GM12878 (cell line): ENCODE results near the gene GABRP. TPM values are rescaled to one million over a fixed set of nuclear protein-coding genes. Genes with fewer than 3 reads are reported as not detected.

Experiments used
- ATAC-seq: fragments of 200-7000 bp; cut with Tn5 transposase; 3 replicates; pipeline ENCODE4 v1.9.1; 2020; ENCODE audit warnings: mild to moderate bottlenecking, moderate library complexity
- BruUV-seq: library from RNA; stranded (reverse); fragments of 400-500 nt; replicated peaks from 2 replicates; lab custom pipeline; 2021; lab: Mats Ljungman, UMichigan
- CTCF ChIA-PET: fragments of 300-600 bp; sonication (Branson Sonifier 250); formaldehyde crosslinking; extraction: SDS; loops from one replicate; lab custom pipeline; 2021; ENCODE audit warnings: inconsistent platforms; lab: Yijun Ruan, JAX
- POLR2A ChIA-PET: fragments of 350-600 bp; formaldehyde crosslinking; extraction: SDS; loops from one replicate; lab custom pipeline; 2021; ENCODE audit warnings: inconsistent platforms; lab: Charles Lee
- RAD21 ChIA-PET: fragments of 300-600 bp; sonication (Branson Sonifier 250); formaldehyde crosslinking; loops from one replicate; lab custom pipeline; 2023; ENCODE audit warnings: antibody characterized with exemption; ENCODE audit not compliant: unreplicated experiment; lab: Charles Lee
- SMC1A ChIA-PET: fragments of 300-600 bp; sonication (Branson Sonifier 250); formaldehyde crosslinking; loops from one replicate; lab custom pipeline; 2023; ENCODE audit not compliant: unreplicated experiment, uncharacterized antibody; lab: Charles Lee
- DNase-seq: peaks from one replicate; pipeline ENCODE4 v3.0.0-alpha.2; 2011; ENCODE audit warnings: low read depth, low spot score
- FAIRE-seq: peaks from 3 replicates; lab custom pipeline; 2011; peaks lifted over from hg19 to GRCh38; lab: Jason Lieb, UNC
- H2AFZ ChIP-seq: 2 replicates; pipeline ENCODE4 v1.6.0; 2011; ENCODE audit warnings: low read depth, low read length, control low read depth; ENCODE audit not compliant: control insufficient read depth
- H3K27ac ChIP-seq: 2 replicates; pipeline ENCODE4 v1.5.1; 2011; ENCODE audit warnings: control low read depth; ENCODE audit not compliant: control insufficient read depth, insufficient read depth
- H3K27me3 ChIP-seq, 2 experiments: replicated peaks in 1 of 2; 2 replicates each; pipeline versions ENCODE4 v1.6.0 to v1.6.1; 2011; ENCODE audit warnings: low read length in 1 of 2; ENCODE audit not compliant: control insufficient read depth in 2 of 2, insufficient read depth in 2 of 2
- H3K36me3 ChIP-seq, 2 experiments: 2 replicates each; pipeline ENCODE4 v1.5.1; 2011; ENCODE audit warnings: low read length in 1 of 2; ENCODE audit not compliant: control insufficient read depth in 2 of 2, insufficient read depth in 2 of 2
- H3K4me1 ChIP-seq: 2 replicates; pipeline ENCODE4 v1.6.1; 2011; ENCODE audit warnings: mild to moderate bottlenecking, low read length, moderate library complexity, mixed read lengths; ENCODE audit not compliant: control insufficient read depth, insufficient read depth
- H3K4me2 ChIP-seq: 2 replicates; pipeline ENCODE4 v1.6.0; 2011; ENCODE audit warnings: control low read depth; ENCODE audit not compliant: control insufficient read depth, insufficient read depth
- H3K4me3 ChIP-seq: fragments of 200-600 bp; sonication (generic); 2 replicates; pipeline ENCODE4 v1.5.1; 2016
- H3K79me2 ChIP-seq: 2 replicates; pipeline ENCODE4 v1.6.0; 2011; ENCODE audit warnings: low read length; ENCODE audit not compliant: control insufficient read depth, insufficient read depth
- H3K9ac ChIP-seq: 2 replicates; pipeline ENCODE4 v1.8.0; 2011; ENCODE audit warnings: low read length, control low read depth, mixed read lengths; ENCODE audit not compliant: control insufficient read depth, insufficient read depth
- H3K9me3 ChIP-seq: replicated peaks from 3 replicates; pipeline ENCODE4 v1.5.1; 2011; ENCODE audit warnings: mild to moderate bottlenecking, low read length; ENCODE audit not compliant: control insufficient read depth, insufficient read depth
- H4K20me1 ChIP-seq: 2 replicates; pipeline ENCODE4 v1.6.0; 2011; ENCODE audit not compliant: control insufficient read depth, insufficient read depth
- BCL11A ChIP-seq: IDR thresholded peaks from 2 replicates; pipeline ENCODE4 v1.6.1; 2011; ENCODE audit warnings: low read depth, low read length
- CBX3 ChIP-seq: fragments of 200-600 bp; sonication (generic); IDR thresholded peaks from 2 replicates; pipeline ENCODE4 v1.6.1; 2016; ENCODE audit warnings: low read depth, borderline replicate concordance
- EGR1 ChIP-seq, 2 experiments: IDR thresholded peaks; 1 replicate in 1 of 2; 2 replicates in 1 of 2; pipeline ENCODE4 v1.6.1; 2011 to 2012; ENCODE audit warnings: low read depth in 2 of 2, low read length in 2 of 2, borderline replicate concordance in 1 of 2, mild to moderate bottlenecking in 1 of 2, moderate library complexity in 1 of 2
- FOXM1 ChIP-seq: IDR thresholded peaks from 2 replicates; pipeline ENCODE4 v1.6.1; 2012; ENCODE audit warnings: low read depth, mild to moderate bottlenecking, inconsistent platforms, low read length, moderate library complexity
- MAX ChIP-seq: IDR thresholded peaks from 2 replicates; pipeline ENCODE4 v1.6.1; 2012; ENCODE audit warnings: low read depth, low read length, improper control_type of control experiment
- NR2C2 ChIP-seq: IDR thresholded peaks from 2 replicates; pipeline ENCODE4 v1.6.1; 2011; ENCODE audit warnings: borderline replicate concordance, low read depth; ENCODE audit not compliant: control insufficient read depth, insufficient read length
- ZBED1 ChIP-seq: IDR thresholded peaks from 2 replicates; pipeline ENCODE4 v1.6.1; 2016; ENCODE audit warnings: borderline replicate concordance
- ZNF207 ChIP-seq: fragments of 450-650 bp; IDR thresholded peaks from 2 replicates; pipeline ENCODE4 v1.6.1; 2014; ENCODE audit warnings: antibody characterized with exemption, mild to moderate bottlenecking, borderline replicate concordance
- ZNF622 ChIP-seq: fragments of 450-650 bp; IDR thresholded peaks from 2 replicates; pipeline ENCODE4 v1.6.1; 2017; ENCODE audit warnings: mild to moderate bottlenecking, inconsistent platforms
- in situ Hi-C: fragments of 300-500 bp; cut with MboI; formaldehyde crosslinking; loops from 9 replicates; pipeline ENCODE4 v1.14.3; 2018; ENCODE audit warnings: mixed read lengths
- intact Hi-C: fragments of 100-400 bp; cut with micrococcal nuclease; formaldehyde crosslinking; loops from one replicate; pipeline ENCODE4 v1.14.2; 2022; ENCODE audit not compliant: unreplicated experiment
- polyA plus RNA-seq, 11 experiments: library from polyadenylated mRNA; depleted of rRNA in 4 of 11; unstranded in 6 of 11; stranded (reverse) in 5 of 11; fragments of >200 nt; fragmentation: Nextera tagmentation in 4 of 11; fragmentation: Illumina TruSeq in 1 of 11; extraction: Ambion mirVana in 4 of 11; extraction: Trizol in 1 of 11; gene quantifications; 1 replicate in 1 of 11; 2 replicates in 10 of 11; pipeline versions ENCODE4 v1.2.1 to v1.2.3, GENCODE V29; 2011 to 2016; ENCODE audit warnings: inconsistent platforms in 2 of 11, missing spikeins in 2 of 11, low read depth in 1 of 11
- total RNA-seq, 4 experiments: library from RNA; depleted of rRNA in 3 of 4; stranded (reverse); fragments of >200 nt in 3 of 4; fragmentation: Illumina TruSeq in 1 of 4; extraction: Trizol in 1 of 4; gene quantifications; 2 replicates each; pipeline versions ENCODE4 v1.2.1 to v1.2.3, GENCODE V29; 2013 to 2021

The GABRP gene
- total and polyA plus RNA-seq, 10 of the 15 experiments (the other 5 are each of a cell fraction or from before 2014, with no cell fraction given): 0.04 TPM; not detected in 9

GRCh38 chr5:170860415-170860814 lies 76.9 kb downstream of the GABRP start:
- Histone ChIP-seq H3K79me2 (no peaks in the 10 kb centered on the region), H3K9me3 (peaks cover 3% of the 10 kb centered on the region; the same call in 2 of the 3 replicates), H3K27me3 (no peaks in the 10 kb centered on the region; a peak in 1 of 4 replicates), H3K4me2 (no peak overlapping the region), H4K20me1 (no peaks in the 10 kb centered on the region), H2AFZ (no peak overlapping the region), H3K36me3 (no peaks in the 10 kb centered on the region), H3K4me3 (no peak overlapping the region), H3K4me1 (no peaks in the 10 kb centered on the region), H3K9ac (no peak overlapping the region), H3K27ac (no peak overlapping the region)
- RAD21 ChIA-PET: no interaction called here
- CTCF ChIA-PET: no interaction called here
- no peak for TF ChIP-seq BCL11A
- TF ChIP-seq EGR1 (IDR thresholded peaks at IDR 0.05; ENCODE audit: borderline replicate concordance in 1 of 2, low read depth in 2 of 2, low read length in 2 of 2): no peak
- no peak for TF ChIP-seq ZNF622
- TF ChIP-seq ZNF207: no peak
- no peak for TF ChIP-seq MAX
- TF ChIP-seq ZBED1: no peak
- TF ChIP-seq CBX3: no peak
- TF ChIP-seq FOXM1: no peak
- no peak for TF ChIP-seq NR2C2
- ATAC-seq: no peak
- in situ Hi-C loops: no loop called here
- BruUV-seq: no TSS peak
- intact Hi-C loops: no loop called here
- POLR2A ChIA-PET: no interaction called here
- SMC1A ChIA-PET: no interaction called here
- FAIRE-seq: no peak
- no peak for DNase-seq
